Ishikawa (cell line): ENCODE measurements around the gene KRTAP4-12.
"Not testable (repeated sequence)": the region's sequence is repeated elsewhere in the genome, so short reads cannot be mapped to it uniquely, and the experiment has no call there.

Source experiments
- CEBPB ChIP-seq: IDR thresholded peaks from 2 replicates; pipeline ENCODE4 v1.6.1; 2012
- CREB1 ChIP-seq: IDR thresholded peaks from 2 replicates; pipeline ENCODE4 v1.6.1; 2012; ENCODE audit warnings: low read depth
- EGR1 ChIP-seq: IDR thresholded peaks from 2 replicates; pipeline ENCODE4 v1.6.1; 2012
- EP300 ChIP-seq: IDR thresholded peaks from 2 replicates; pipeline ENCODE4 v1.6.1; 2012; ENCODE audit warnings: borderline replicate concordance
- FOXM1 ChIP-seq: IDR thresholded peaks from 2 replicates; pipeline ENCODE4 v1.6.1; 2012; ENCODE audit warnings: low read depth, borderline replicate concordance
- NFIC ChIP-seq: IDR thresholded peaks from 2 replicates; pipeline ENCODE4 v1.6.1; 2012
- RAD21 ChIP-seq: IDR thresholded peaks from 2 replicates; pipeline ENCODE4 v1.6.1; 2012; ENCODE audit warnings: low read depth
- TAF1 ChIP-seq: IDR thresholded peaks from 2 replicates; pipeline ENCODE4 v1.6.1; 2012; ENCODE audit warnings: low read depth, mild to moderate bottlenecking
- TCF12 ChIP-seq: IDR thresholded peaks from 2 replicates; pipeline ENCODE4 v1.6.1; 2012; ENCODE audit warnings: low read depth
- TEAD4 ChIP-seq: IDR thresholded peaks from 2 replicates; pipeline ENCODE4 v1.6.1; 2012
- YY1 ChIP-seq: IDR thresholded peaks from 2 replicates; pipeline ENCODE4 v1.6.1; 2012; ENCODE audit warnings: low read depth
- ZBTB7A ChIP-seq: IDR thresholded peaks from 2 replicates; pipeline ENCODE4 v1.6.1; 2012; ENCODE audit warnings: low read depth
- TF ChIP-seq, protein P1 (sequence below): IDR thresholded peaks from 2 replicates; pipeline ENCODE4 v1.6.1; 2012
- TF ChIP-seq, protein P2 (sequence below): IDR thresholded peaks from 2 replicates; pipeline ENCODE4 v1.6.1; 2012
- TF ChIP-seq, protein P3 (sequence below): IDR thresholded peaks from 2 replicates; pipeline ENCODE4 v1.6.1; 2012; ENCODE audit warnings: low read depth, mild to moderate bottlenecking

Gene KRTAP4-12

DNA sequence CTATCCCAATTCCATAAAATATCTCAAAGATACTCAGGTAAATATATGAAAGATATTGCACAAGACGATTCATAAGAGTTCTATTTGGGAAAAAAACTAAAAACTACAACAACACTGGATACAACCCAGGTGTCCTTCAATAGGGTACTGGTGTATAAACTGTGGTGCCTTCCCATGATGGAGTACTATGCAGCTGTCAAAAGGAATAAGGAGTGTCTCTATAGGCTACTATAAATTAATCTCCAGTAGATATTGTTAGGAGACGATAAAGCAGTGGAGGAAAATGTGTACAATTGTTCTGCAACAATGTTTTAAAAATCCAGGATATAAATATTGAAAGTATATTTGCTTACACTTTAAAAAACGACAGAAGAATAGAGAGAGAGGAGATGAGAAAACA is 2.4 kb upstream of the KRTAP4-12 start:
- TF ChIP-seq TCF12 (no peak), RAD21 (no peak), EGR1 (no peak), EP300 (no peak), YY1 (no peak)
- TF ChIP-seq, protein P1, sequence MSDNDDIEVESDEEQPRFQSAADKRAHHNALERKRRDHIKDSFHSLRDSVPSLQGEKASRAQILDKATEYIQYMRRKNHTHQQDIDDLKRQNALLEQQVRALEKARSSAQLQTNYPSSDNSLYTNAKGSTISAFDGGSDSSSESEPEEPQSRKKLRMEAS, result no peak
- TF ChIP-seq, protein P2, sequence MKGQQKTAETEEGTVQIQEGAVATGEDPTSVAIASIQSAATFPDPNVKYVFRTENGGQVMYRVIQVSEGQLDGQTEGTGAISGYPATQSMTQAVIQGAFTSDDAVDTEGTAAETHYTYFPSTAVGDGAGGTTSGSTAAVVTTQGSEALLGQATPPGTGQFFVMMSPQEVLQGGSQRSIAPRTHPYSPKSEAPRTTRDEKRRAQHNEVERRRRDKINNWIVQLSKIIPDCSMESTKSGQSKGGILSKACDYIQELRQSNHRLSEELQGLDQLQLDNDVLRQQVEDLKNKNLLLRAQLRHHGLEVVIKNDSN, result no peak

DNA sequence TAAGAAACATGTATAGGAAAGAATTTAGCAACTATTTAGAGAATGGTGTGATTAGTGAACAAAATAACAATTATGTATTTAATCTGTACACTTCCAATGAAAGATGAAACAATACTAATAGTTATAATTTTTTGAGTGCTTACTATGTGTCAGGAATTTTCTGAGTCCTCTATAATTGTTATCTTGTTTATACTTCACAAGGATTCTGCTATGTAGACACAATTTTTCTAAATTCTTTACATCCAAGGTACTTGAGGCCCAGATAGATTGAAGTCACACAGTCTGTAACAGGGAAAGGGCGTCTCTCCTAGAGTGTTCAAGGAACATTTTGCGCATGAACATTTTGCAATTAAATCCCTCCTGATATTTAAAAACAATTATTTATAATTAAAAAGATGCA is 1.1 kb upstream of the KRTAP4-12 start:
- TF ChIP-seq, protein P1, result no peak
- TF ChIP-seq TEAD4, result no peak
- TF ChIP-seq EP300, result no peak
- TF ChIP-seq, protein P3, sequence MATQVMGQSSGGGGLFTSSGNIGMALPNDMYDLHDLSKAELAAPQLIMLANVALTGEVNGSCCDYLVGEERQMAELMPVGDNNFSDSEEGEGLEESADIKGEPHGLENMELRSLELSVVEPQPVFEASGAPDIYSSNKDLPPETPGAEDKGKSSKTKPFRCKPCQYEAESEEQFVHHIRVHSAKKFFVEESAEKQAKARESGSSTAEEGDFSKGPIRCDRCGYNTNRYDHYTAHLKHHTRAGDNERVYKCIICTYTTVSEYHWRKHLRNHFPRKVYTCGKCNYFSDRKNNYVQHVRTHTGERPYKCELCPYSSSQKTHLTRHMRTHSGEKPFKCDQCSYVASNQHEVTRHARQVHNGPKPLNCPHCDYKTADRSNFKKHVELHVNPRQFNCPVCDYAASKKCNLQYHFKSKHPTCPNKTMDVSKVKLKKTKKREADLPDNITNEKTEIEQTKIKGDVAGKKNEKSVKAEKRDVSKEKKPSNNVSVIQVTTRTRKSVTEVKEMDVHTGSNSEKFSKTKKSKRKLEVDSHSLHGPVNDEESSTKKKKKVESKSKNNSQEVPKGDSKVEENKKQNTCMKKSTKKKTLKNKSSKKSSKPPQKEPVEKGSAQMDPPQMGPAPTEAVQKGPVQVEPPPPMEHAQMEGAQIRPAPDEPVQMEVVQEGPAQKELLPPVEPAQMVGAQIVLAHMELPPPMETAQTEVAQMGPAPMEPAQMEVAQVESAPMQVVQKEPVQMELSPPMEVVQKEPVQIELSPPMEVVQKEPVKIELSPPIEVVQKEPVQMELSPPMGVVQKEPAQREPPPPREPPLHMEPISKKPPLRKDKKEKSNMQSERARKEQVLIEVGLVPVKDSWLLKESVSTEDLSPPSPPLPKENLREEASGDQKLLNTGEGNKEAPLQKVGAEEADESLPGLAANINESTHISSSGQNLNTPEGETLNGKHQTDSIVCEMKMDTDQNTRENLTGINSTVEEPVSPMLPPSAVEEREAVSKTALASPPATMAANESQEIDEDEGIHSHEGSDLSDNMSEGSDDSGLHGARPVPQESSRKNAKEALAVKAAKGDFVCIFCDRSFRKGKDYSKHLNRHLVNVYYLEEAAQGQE, result no peak
- no peak for TF ChIP-seq RAD21
- TF ChIP-seq NFIC, result no peak
- TF ChIP-seq TCF12, result no peak
- no peak for TF ChIP-seq CEBPB
- no peak for TF ChIP-seq EGR1
- TF ChIP-seq, protein P2, result no peak
- TF ChIP-seq TAF1, result no peak

DNA sequence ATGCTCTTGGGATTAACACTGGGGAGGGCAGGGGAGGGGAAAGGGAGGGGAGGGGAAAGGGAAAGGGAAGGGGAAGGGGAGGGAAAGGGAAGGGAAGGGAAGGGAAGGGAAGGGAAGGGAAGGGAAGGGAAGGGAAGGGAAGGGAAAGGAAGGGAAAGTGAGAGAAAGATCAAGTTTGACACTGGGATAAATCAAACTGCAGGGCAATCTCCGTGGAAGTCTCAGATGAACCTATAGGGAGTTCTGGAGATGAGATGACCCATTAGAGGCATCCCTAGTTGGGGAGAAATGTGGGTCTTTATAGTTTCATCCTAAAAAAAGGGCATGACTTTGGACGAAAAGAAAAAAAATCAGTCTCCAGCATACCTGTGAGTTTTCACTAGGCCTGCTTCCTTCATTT is 2.2 kb downstream of the KRTAP4-12 start:
- TF ChIP-seq TEAD4 (no peak), NFIC (no peak), EGR1 (no peak), EP300 (no peak), ZBTB7A (no peak), CREB1 (no peak), YY1 (no peak), TCF12 (no peak), FOXM1 (no peak), RAD21 (no peak), TAF1 (no peak), CEBPB (no peak)
- TF ChIP-seq, protein P3, result no peak
- TF ChIP-seq, protein P2, result no peak
- TF ChIP-seq, protein P1, result no peak

DNA sequence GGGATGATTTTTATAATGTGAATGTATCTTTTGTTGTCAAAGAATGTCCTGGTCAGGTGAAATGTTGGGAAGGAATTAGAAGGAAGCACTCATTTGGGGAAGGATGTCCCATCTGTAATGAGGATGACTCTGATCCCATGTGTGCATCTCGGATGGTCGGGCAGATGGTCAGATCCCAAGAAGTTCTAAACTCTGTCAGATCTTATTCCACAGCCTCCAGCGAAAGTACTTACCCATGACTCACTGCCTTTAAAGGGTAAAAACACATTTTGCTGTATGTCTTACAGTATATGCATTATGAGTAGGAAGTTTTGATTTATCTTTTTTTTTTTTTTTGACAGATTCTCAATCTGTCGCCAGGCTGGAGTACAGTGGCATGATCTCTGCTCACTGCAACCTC is 5.3 kb downstream of the KRTAP4-12 start:
- no peak for TF ChIP-seq CEBPB
- TF ChIP-seq FOXM1, result no peak
- no peak for TF ChIP-seq EP300

DNA sequence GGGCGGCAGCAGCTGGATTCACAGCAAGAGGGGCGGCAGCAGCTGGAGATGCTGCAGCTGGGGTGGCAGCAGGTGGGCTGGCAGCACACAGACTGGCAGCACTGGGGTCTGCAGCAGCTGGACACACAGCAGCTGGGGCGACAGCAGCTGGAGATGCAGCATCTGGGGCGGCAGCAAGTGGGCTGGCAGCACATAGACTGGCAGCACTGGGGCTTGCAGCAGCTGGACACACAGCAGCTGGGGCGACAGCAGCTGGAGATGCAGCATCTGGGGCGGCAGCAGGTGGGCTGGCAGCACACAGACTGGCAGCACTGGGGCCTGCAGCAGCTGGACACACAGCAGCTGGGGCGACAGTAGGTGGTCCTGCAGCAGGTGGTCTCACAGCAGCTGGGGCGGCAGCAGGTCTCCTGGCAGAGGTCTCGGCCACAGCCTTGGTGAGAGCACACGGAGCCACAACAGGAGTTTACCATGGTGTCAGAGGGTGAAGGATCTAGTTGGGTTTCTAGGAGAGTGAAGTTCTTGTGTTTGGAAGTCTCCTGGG is 6.1 kb downstream of the KRTAP4-12 start, which contains the start of gene KRTAP4-11:
Gene KRTAP4-11, minus strand, starts transcription at position 528 of the 541 bp plus-strand sequence. Its CDS starts 58 bp downstream, at position 470.
- TF ChIP-seq, protein P2, result not testable (repeated sequence)
- TF ChIP-seq NFIC, TCF12: not testable (repeated sequence)

DNA sequence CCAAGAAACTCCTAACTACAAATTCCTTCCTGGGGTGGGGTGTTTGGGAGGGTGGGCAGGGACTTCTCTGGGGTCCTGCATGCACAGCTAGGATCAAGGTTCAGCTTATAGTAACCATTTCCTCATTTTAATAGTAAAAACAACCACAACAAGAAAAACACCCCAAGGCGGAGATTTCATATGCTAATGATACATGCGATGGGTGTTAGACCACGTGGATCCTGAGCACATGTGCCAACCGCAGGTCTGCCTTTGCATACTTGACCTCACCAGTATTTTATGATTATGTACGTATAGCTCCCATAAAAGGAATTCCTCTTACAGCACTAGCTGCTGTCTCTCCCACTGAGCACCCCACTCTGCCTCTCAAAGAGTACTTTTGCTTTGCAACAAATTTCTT is 7.7 kb downstream of the KRTAP4-12 start:
- TF ChIP-seq EGR1 (no peak), YY1 (no peak), TEAD4 (no peak), TCF12 (no peak), CREB1 (no peak), EP300 (no peak), ZBTB7A (no peak), RAD21 (no peak), TAF1 (no peak), CEBPB (no peak), FOXM1 (no peak), NFIC (no peak)
- TF ChIP-seq, protein P2, result no peak
- TF ChIP-seq, protein P3, result no peak
- TF ChIP-seq, protein P1, result no peak
